Measurements from ENCODE around the gene ADISSP. TPM values are rescaled to one million over a fixed set of nuclear protein-coding genes. Genes with fewer than 3 reads are reported as not detected.

ADISSP gene
- total RNA-seq, 1 donor, result 26.8 TPM

DNA sequence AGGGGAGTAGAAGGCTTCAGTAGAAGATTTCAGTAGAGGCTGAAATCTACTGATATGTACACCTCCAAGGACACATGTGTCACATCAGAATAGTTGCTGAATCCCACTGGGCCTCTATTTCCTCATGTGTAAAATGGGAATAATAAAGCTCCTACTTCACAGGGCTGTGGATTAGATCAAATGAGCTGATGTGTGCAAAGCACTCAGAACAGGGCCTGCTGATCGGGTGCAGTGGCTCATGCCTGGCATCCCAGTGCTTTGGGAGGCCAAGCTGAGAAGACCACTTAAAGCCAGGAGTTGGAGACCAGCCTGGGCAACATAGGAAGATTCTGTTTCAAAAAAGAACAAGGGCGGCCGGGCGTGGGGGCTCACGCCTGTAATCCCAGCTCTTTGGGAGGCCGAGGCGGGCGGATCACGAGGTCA lies 44.7 kb upstream of the ADISSP start:
- no peak overlapping the region for H3K4me3 ChIP-seq (ENCODE audit: low read depth, low read length)
- DNase-seq (ENCODE audit: low read depth), result no peak
- TF ChIP-seq, protein P1, sequence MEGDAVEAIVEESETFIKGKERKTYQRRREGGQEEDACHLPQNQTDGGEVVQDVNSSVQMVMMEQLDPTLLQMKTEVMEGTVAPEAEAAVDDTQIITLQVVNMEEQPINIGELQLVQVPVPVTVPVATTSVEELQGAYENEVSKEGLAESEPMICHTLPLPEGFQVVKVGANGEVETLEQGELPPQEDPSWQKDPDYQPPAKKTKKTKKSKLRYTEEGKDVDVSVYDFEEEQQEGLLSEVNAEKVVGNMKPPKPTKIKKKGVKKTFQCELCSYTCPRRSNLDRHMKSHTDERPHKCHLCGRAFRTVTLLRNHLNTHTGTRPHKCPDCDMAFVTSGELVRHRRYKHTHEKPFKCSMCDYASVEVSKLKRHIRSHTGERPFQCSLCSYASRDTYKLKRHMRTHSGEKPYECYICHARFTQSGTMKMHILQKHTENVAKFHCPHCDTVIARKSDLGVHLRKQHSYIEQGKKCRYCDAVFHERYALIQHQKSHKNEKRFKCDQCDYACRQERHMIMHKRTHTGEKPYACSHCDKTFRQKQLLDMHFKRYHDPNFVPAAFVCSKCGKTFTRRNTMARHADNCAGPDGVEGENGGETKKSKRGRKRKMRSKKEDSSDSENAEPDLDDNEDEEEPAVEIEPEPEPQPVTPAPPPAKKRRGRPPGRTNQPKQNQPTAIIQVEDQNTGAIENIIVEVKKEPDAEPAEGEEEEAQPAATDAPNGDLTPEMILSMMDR (IDR thresholded peaks at IDR 0.05; ENCODE audit: insufficient read depth, low read depth, low read length), result no peak

DNA sequence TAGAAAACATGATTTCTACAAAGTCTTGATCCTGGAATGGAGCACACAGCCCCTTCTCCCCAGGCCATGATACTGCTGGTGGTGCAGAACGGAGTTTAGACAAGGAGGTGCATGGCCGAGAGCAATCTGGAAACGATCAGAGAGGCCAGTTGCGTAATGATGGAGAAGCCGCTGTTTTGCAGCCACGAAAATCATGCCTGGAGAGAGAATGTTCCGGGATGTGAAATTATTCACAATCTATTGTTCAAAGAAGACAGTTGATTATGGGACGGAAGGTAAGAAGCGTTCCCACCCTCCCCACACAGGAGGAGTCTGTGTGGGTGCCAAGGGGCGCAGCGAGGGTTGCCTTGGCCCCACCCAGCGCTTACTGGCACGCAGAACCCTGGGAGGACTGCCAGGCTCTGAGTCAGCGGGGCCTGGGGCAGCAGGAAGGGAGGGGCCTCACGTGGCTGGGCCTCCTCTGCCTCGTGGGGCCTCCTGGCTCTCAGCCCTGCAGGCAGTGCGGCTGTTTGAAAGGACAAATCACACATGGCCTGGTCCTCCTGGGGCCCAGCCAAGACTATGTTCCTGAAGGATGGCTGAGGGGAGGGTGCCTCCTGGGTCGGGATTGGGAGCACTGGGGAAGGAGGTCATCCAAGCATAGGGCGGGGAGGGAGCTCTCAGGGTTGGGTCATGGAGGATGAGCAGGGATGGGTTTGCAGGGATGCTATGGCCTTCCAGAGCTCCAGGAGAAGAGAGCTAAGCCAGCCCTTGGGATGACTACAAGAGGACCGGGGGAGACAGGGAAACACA lies 44.1 kb upstream of the ADISSP start:
- TF ChIP-seq, protein P1 (IDR thresholded peaks at IDR 0.05; ENCODE audit: insufficient read depth, low read depth, low read length), result no peak
- DNase-seq (ENCODE audit: low read depth), result peak; percentile 99
- peak overlapping the region; percentile 60 for H3K4me3 ChIP-seq (ENCODE audit: low read depth, low read length)

DNA sequence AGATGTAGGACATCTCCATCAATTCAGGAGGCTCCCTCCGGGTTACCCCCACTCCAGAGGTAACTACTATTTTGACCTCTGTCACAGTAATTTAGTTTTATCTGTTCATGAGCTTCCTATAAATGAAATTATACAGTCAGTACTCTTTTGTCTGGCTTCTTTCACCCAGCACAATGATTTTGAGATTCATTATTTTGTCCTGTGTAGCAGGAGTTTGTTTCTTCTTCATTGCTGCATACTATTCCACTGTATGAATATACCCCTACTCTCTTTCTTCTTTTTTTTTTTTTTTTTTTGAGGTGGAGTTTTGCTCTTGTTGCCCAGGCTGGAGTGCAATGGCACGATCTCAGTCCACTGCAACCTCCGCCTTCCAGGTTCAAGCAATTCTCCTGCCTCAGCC lies 41.0 kb upstream of the ADISSP start:
- TF ChIP-seq, protein P1 (IDR thresholded peaks at IDR 0.05; ENCODE audit: insufficient read depth, low read depth, low read length), result no peak
- H3K4me3 ChIP-seq (ENCODE audit: low read depth, low read length), result no peak overlapping the region
- DNase-seq (ENCODE audit: low read depth), result no peak

DNA sequence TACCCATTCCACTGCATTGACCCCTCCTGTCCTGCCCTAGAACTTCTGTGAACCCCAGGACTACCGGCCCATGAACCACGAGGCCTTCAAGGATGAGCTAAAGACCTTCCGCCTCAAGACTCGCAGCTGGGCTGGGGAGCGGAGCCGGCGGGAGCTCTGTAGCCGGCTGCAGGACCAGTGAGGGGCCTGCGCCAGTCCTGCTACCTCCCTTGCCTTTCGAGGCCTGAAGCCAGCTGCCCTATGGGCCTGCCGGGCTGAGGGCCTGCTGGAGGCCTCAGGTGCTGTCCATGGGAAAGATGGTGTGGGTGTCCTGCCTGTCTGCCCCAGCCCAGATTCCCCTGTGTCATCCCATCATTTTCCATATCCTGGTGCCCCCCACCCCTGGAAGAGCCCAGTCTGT lies 37.2 kb upstream of the ADISSP start:
- no peak overlapping the region for H3K4me3 ChIP-seq (ENCODE audit: low read depth, low read length)
- no peak for DNase-seq (ENCODE audit: low read depth)
- TF ChIP-seq, protein P1 (IDR thresholded peaks at IDR 0.05; ENCODE audit: insufficient read depth, low read depth, low read length), result no peak

DNA sequence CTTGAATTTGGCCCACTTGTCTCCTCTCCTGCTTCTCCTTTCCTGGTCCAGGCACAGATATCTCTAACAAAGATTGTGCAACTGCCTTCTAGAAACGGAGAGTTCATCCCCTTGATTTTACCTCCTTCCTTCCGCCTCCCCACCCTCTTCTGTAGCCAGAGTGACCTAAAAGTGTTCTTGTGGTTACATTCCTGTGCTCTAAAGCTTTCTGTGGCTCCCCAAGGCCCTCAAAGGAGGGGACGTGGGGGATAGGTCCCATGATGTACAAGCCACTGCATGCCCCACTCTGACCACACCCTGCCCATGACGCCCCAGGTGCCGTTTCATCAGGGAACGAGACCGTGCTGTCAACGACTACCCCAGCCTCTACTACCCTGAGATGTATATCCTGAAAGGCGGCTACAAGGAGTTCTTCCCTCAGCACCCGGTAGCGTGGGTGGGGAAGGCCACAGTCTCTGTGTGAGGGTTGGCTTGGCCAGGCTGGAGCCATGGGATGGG lies 36.8 kb upstream of the ADISSP start:
- DNase-seq (ENCODE audit: low read depth), result no peak
- TF ChIP-seq, protein P1 (IDR thresholded peaks at IDR 0.05; ENCODE audit: insufficient read depth, low read depth, low read length), result no peak

DNA sequence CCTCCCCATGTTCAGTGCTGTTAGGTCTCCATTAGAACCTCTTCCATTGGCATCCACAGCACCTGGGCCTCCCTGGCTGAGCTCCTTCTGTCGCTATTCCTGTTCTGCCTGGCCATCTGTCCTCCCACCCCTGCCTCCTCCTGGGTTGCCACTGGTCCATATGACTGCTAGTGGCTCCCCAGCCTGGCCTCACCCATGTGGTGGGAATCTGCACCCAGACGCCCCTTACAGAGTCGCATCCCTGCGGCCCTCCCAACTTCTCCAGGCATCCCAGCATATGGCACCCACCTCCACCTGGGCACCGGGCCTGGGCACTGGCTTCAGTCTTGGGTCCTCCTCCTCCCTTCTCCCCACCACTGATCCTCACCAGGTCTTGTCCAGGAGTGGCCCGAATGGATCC lies 36.3 kb upstream of the ADISSP start:
- TF ChIP-seq, protein P1 (IDR thresholded peaks at IDR 0.05; ENCODE audit: insufficient read depth, low read depth, low read length), result no peak
- DNase-seq (ENCODE audit: low read depth), result no peak

More for the DNA sequence above, 36.8 kb upstream of the ADISSP start:
- no peak overlapping the region for H3K4me3 ChIP-seq (ENCODE audit: low read depth, low read length)

More for the DNA sequence above, 36.3 kb upstream of the ADISSP start:
- H3K4me3 ChIP-seq (ENCODE audit: low read depth, low read length), result no peak overlapping the region
